Neural cell (in vitro differentiated cells): ENCODE measurements around the gene SURF4. TPM values are rescaled to one million over a fixed set of nuclear protein-coding genes. Genes with fewer than 3 reads are reported as not detected.

Source experiments
- H2AFZ ChIP-seq: fragments of 200-600, 300-800 bp; sonication (generic), shearing (Covaris generic); 2 replicates; pipeline ENCODE4 v1.6.0; 2014; ENCODE audit warnings: low read depth, mild to moderate bottlenecking, antibody characterized with exemption, low read length, moderate library complexity
- H3F3A ChIP-seq: fragments of 200-600 bp; shearing (Covaris generic); 2 replicates; pipeline ENCODE4 v1.6.1; 2016; ENCODE audit warnings: mild to moderate bottlenecking, moderate library complexity, mixed read lengths, antibody characterized with exemption, low read length; ENCODE audit not compliant: insufficient read depth, poor library complexity, severe bottlenecking
- H3K27ac ChIP-seq: fragments of 200-600, 300-800 bp; sonication (generic), shearing (Covaris generic); 2 replicates; pipeline ENCODE4 v1.5.1; 2014; ENCODE audit warnings: mild to moderate bottlenecking, low read length, moderate library complexity
- H3K27me3 ChIP-seq: fragments of 300-800, 200-600 bp; sonication (generic), shearing (Covaris generic); 2 replicates; pipeline ENCODE4 v1.6.0; 2014; ENCODE audit warnings: mild to moderate bottlenecking, low read depth, low read length, moderate library complexity; ENCODE audit not compliant: insufficient read depth
- H3K36me3 ChIP-seq: fragments of 300-800, 200-600 bp; sonication (generic), shearing (Covaris generic); 2 replicates; pipeline ENCODE4 v1.5.1; 2014; ENCODE audit warnings: mild to moderate bottlenecking, antibody characterized with exemption, low read length, moderate library complexity; ENCODE audit not compliant: insufficient read depth
- H3K4me2 ChIP-seq: fragments of 300-800, 200-600 bp; sonication (generic), shearing (Covaris generic); 2 replicates; pipeline ENCODE4 v1.6.0; 2014; ENCODE audit warnings: mild to moderate bottlenecking, low read length
- H3K4me3 ChIP-seq: fragments of 300-800, 200-600 bp; sonication (generic), shearing (Covaris generic); 2 replicates; pipeline ENCODE4 v1.5.1; 2014; ENCODE audit warnings: mild to moderate bottlenecking, low read length, moderate library complexity
- H3K79me2 ChIP-seq: fragments of 200-600 bp; shearing (Covaris generic); replicated peaks from 2 replicates; pipeline ENCODE4 v1.6.0; 2014; ENCODE audit warnings: mild to moderate bottlenecking, low read length, moderate library complexity; ENCODE audit not compliant: insufficient read depth
- H3K9ac ChIP-seq: fragments of 300-800, 200-600 bp; sonication (generic), shearing (Covaris generic); 2 replicates; pipeline ENCODE4 v1.6.1; 2016; ENCODE audit warnings: mild to moderate bottlenecking, low read length, mixed read lengths
- H3K9me2 ChIP-seq: fragments of 200-600 bp; shearing (Covaris generic); 2 replicates; pipeline ENCODE4 v1.6.1; 2016; ENCODE audit warnings: mild to moderate bottlenecking, low read length, mixed read lengths; ENCODE audit not compliant: insufficient read depth
- H3K9me3 ChIP-seq: fragments of 200-600, 300-800 bp; sonication (generic), shearing (Covaris generic); 2 replicates; pipeline ENCODE4 v1.6.1; 2016; ENCODE audit warnings: mild to moderate bottlenecking, mixed run types, low read length, moderate library complexity, mixed read lengths
- H4K20me1 ChIP-seq: fragments of 200-600 bp; shearing (Covaris generic); 2 replicates; pipeline ENCODE4 v1.6.1; 2016; ENCODE audit warnings: mild to moderate bottlenecking, mixed run types; ENCODE audit not compliant: insufficient read depth
- CTCF ChIP-seq: fragments of 450-650 bp; IDR thresholded peaks from 2 replicates; pipeline ENCODE4 v1.5.1; 2014; ENCODE audit warnings: antibody characterized with exemption, mild to moderate bottlenecking, moderate library complexity; ENCODE audit not compliant: poor library complexity, severe bottlenecking
- EP300 ChIP-seq: fragments of 450-650 bp; conservative IDR thresholded peaks from 2 replicates; pipeline ENCODE4 v1.6.1; 2014; ENCODE audit warnings: antibody characterized with exemption, mild to moderate bottlenecking, moderate library complexity; ENCODE audit not compliant: poor library complexity, severe bottlenecking
- EZH2 ChIP-seq: fragments of 200-600, 300-800 bp; shearing (Covaris generic), sonication (generic); IDR thresholded peaks from 2 replicates; pipeline ENCODE4 v1.6.1; 2014; ENCODE audit warnings: antibody characterized with exemption, low read length, borderline replicate concordance, mild to moderate bottlenecking; ENCODE audit not compliant: insufficient read depth, poor library complexity, severe bottlenecking
- MXI1 ChIP-seq: fragments of 450-650 bp; conservative IDR thresholded peaks from 2 replicates; pipeline ENCODE4 v1.6.1; 2014; ENCODE audit warnings: antibody characterized with exemption, mild to moderate bottlenecking; ENCODE audit not compliant: poor library complexity, severe bottlenecking
- POLR2AphosphoS5 ChIP-seq: IDR thresholded peaks from 2 replicates; pipeline ENCODE4 v1.6.1; 2012
- RAD21 ChIP-seq: fragments of 450-650 bp; conservative IDR thresholded peaks from 2 replicates; pipeline ENCODE4 v1.6.1; 2014; ENCODE audit warnings: antibody characterized with exemption, mild to moderate bottlenecking, moderate library complexity
- SMC3 ChIP-seq: fragments of 450-650 bp; conservative IDR thresholded peaks from 2 replicates; pipeline ENCODE4 v1.6.1; 2014; ENCODE audit warnings: antibody characterized with exemption, mild to moderate bottlenecking, moderate library complexity; ENCODE audit not compliant: poor library complexity
- TAF1 ChIP-seq: IDR thresholded peaks from 2 replicates; pipeline ENCODE4 v1.6.1; 2012; ENCODE audit warnings: low read depth
- polyA plus RNA-seq: library from polyadenylated mRNA; depleted of rRNA; stranded (reverse); fragments of >200 nt; gene quantifications from 2 replicates; pipeline ENCODE4 v1.2.3, GENCODE V29; 2014
- TF ChIP-seq, protein P1 (sequence below): IDR thresholded peaks from 2 replicates; pipeline ENCODE4 v1.6.1; 2012; ENCODE audit warnings: borderline replicate concordance

Gene SURF4
- polyA plus RNA-seq, 1 donor from 2014 or later, result 78.3 TPM

- Histone ChIP-seq H3K36me3 (no peaks in the 10 kb centered on the region), H3K27me3 (no peaks in the 10 kb centered on the region), H3K9ac (no peak overlapping the region), H3K4me2 (no peak overlapping the region), H2AFZ (no peak overlapping the region), H3K79me2 (no peaks in the 10 kb centered on the region), H4K20me1 (no peaks in the 10 kb centered on the region), H3K9me2 (no peaks in the 10 kb centered on the region), H3K27ac (no peak overlapping the region), H3K9me3 (no peaks in the 10 kb centered on the region), H3K4me3 (no peak overlapping the region), H3F3A (no peaks in the 10 kb centered on the region)
- TF ChIP-seq MXI1 (no peak), POLR2AphosphoS5 (no peak), EZH2 (no peak), RAD21 (no peak), SMC3 (no peak), TAF1 (no peak), EP300 (no peak), CTCF (no peak)
- TF ChIP-seq, protein P1, sequence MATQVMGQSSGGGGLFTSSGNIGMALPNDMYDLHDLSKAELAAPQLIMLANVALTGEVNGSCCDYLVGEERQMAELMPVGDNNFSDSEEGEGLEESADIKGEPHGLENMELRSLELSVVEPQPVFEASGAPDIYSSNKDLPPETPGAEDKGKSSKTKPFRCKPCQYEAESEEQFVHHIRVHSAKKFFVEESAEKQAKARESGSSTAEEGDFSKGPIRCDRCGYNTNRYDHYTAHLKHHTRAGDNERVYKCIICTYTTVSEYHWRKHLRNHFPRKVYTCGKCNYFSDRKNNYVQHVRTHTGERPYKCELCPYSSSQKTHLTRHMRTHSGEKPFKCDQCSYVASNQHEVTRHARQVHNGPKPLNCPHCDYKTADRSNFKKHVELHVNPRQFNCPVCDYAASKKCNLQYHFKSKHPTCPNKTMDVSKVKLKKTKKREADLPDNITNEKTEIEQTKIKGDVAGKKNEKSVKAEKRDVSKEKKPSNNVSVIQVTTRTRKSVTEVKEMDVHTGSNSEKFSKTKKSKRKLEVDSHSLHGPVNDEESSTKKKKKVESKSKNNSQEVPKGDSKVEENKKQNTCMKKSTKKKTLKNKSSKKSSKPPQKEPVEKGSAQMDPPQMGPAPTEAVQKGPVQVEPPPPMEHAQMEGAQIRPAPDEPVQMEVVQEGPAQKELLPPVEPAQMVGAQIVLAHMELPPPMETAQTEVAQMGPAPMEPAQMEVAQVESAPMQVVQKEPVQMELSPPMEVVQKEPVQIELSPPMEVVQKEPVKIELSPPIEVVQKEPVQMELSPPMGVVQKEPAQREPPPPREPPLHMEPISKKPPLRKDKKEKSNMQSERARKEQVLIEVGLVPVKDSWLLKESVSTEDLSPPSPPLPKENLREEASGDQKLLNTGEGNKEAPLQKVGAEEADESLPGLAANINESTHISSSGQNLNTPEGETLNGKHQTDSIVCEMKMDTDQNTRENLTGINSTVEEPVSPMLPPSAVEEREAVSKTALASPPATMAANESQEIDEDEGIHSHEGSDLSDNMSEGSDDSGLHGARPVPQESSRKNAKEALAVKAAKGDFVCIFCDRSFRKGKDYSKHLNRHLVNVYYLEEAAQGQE, result no peak
These were observed 28.7 kb upstream of the SURF4 start for GRCh38 chr9:133404454-133405002.

- Histone ChIP-seq H3K9ac (no peak overlapping the region), H3K27me3 (no peaks in the 10 kb centered on the region), H4K20me1 (no peaks in the 10 kb centered on the region), H3K9me3 (no peaks in the 10 kb centered on the region), H3K36me3 (no peaks in the 10 kb centered on the region), H3K9me2 (no peaks in the 10 kb centered on the region), H3K79me2 (no peaks in the 10 kb centered on the region), H3K4me2 (no peak overlapping the region), H2AFZ (no peak overlapping the region), H3K27ac (no peak overlapping the region), H3K4me3 (no peak overlapping the region), H3F3A (no peaks in the 10 kb centered on the region)
- no peak for TF ChIP-seq EZH2
- peak; percentile 18 for TF ChIP-seq CTCF
- no peak for TF ChIP-seq POLR2AphosphoS5
These were observed 28.1 kb upstream of the SURF4 start for GRCh38 chr9:133403766-133404453.
